NCI-H1694 (cell line): ENCODE results near the gene ZBTB7C.

Source experiments
- DNase-seq: peaks from one replicate; lab custom pipeline; 2025; lab: John Stamatoyannopoulos, UW

The ZBTB7C gene

GRCh38 chr18:48034651-48035555 lies 374.3 kb downstream of the ZBTB7C start:
- DNase-seq = no peak

GRCh38 chr18:48033790-48034650 lies 375.2 kb downstream of the ZBTB7C start:
- no peak for DNase-seq

- DNase-seq = no peak
Observed at GRCh38 chr18:48032876-48033789, 376.1 kb downstream of the ZBTB7C start.

- DNase-seq = no peak
Observed at GRCh38 chr18:48031641-48032040, 377.5 kb downstream of the ZBTB7C start.

GRCh38 chr18:48030616-48031480 lies 378.3 kb downstream of the ZBTB7C start:
- peak; percentile 56 for DNase-seq

- no peak for DNase-seq
Observed at GRCh38 chr18:48029296-48029986, 379.7 kb downstream of the ZBTB7C start.

GRCh38 chr18:48028696-48029095 lies 380.5 kb downstream of the ZBTB7C start:
- no peak for DNase-seq

- no peak for DNase-seq
Observed at GRCh38 chr18:48028081-48028480, 381.1 kb downstream of the ZBTB7C start.

- DNase-seq = no peak
Observed at GRCh38 chr18:48027401-48027963, 381.7 kb downstream of the ZBTB7C start.

- no peak for DNase-seq
Observed at GRCh38 chr18:48026216-48026615, 383.0 kb downstream of the ZBTB7C start.

GRCh38 chr18:48024881-48025660 lies 384.1 kb downstream of the ZBTB7C start:
- DNase-seq = no peak

GRCh38 chr18:48024009-48024512 lies 385.1 kb downstream of the ZBTB7C start:
- DNase-seq = no peak

- DNase-seq = peak; percentile 55
Observed at GRCh38 chr18:48023334-48024008, 385.7 kb downstream of the ZBTB7C start.

- DNase-seq = peak; percentile 80
Observed at GRCh38 chr18:48022531-48023329, 386.5 kb downstream of the ZBTB7C start.

- no peak for DNase-seq
Observed at GRCh38 chr18:48022021-48022420, 387.2 kb downstream of the ZBTB7C start.

GRCh38 chr18:48021273-48021914 lies 387.8 kb downstream of the ZBTB7C start:
- DNase-seq = no peak
